ENCODE data around the gene RBM18. TPM values are rescaled to one million over a fixed set of nuclear protein-coding genes. Genes with fewer than 3 reads are reported as not detected.

RBM18 gene
- total RNA-seq, 1 experiment from 2014 or later, result 30.8 TPM

DNA sequence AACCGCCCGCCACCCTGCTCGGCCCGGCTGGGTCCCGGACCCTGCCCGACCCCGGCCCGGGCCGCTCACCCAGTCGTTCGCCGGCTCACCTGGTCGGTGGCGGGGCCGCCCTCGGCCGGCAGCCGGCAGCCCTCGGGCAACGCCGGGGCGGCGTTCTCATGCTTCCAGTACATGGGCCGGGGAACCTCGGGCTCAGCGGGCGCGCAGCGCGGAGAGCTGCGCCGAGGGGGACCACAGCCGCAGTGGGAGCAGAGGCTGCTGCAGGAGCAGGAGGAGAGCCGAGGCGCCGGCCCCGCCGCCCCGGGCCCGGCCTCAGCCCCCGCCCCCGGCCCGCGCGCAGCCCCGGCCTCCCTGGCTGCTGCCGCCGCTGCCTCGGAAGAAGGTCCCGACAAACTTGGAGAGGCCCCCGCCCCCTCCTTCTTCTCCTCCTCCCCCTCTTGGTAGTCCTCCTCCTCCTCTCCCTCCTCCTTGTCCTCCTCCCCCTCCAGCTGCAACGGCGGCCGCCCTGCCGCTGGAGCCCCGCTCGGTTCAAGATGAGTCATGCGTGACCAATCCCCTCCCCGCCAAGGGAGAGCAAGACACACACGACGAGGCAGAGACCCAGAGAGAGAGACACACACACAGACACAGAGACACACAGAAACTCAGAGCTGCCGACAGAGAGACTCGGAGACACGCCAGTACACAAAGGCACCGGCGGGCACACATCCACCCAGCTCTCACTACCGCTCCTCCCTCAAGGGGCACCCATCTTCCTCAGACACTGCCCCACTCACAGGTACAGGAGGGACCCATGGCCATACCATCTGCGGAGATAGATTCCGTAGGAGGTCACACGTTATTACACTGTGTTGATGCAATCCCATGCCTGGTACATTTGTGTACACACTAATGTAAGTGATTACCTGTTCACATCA is 35.8 kb downstream of the RBM18 start, which contains the start of gene LHX6:
Gene LHX6 (minus strand): TSS at position 390 of the 917 bp plus-strand sequence. CDS start 217 bp downstream, at position 173.
- peaks cover 97% of the 10 kb centered on the region for H3K27me3 ChIP-seq (replicated peaks; ENCODE audit: insufficient read depth, low read depth, low read length, poor library complexity)
- no peaks in the 10 kb centered on the region for H3K9me3 ChIP-seq (ENCODE audit: low read depth, low read length, poor library complexity, severe bottlenecking)
- peak; percentile 98 for TF ChIP-seq EZH2 (IDR thresholded peaks at IDR 0.05; ENCODE audit: borderline replicate concordance, low read depth, low read length, poor library complexity, severe bottlenecking)
- TF ChIP-seq, protein P1, sequence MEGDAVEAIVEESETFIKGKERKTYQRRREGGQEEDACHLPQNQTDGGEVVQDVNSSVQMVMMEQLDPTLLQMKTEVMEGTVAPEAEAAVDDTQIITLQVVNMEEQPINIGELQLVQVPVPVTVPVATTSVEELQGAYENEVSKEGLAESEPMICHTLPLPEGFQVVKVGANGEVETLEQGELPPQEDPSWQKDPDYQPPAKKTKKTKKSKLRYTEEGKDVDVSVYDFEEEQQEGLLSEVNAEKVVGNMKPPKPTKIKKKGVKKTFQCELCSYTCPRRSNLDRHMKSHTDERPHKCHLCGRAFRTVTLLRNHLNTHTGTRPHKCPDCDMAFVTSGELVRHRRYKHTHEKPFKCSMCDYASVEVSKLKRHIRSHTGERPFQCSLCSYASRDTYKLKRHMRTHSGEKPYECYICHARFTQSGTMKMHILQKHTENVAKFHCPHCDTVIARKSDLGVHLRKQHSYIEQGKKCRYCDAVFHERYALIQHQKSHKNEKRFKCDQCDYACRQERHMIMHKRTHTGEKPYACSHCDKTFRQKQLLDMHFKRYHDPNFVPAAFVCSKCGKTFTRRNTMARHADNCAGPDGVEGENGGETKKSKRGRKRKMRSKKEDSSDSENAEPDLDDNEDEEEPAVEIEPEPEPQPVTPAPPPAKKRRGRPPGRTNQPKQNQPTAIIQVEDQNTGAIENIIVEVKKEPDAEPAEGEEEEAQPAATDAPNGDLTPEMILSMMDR (conservative IDR thresholded peaks at IDR 0.05; ENCODE audit: low read depth, low read length), result no peak
- no peaks in the 10 kb centered on the region for H3K36me3 ChIP-seq (ENCODE audit: insufficient read depth, low read length, poor library complexity, severe bottlenecking)
- CTCF ChIA-PET, result no interaction called here
- H3K27ac ChIP-seq (ENCODE audit: low read depth, low read length, poor library complexity, severe bottlenecking), result no peak within 1 kb of the TSS
- POLR2A ChIA-PET (ENCODE audit: low non-redundant PET), result interaction anchor here (0.6 kb wide), 1 partner anchor 1733 kb away, joined by 3 read pairs; no protein-coding TSS in a partner anchor
- intact Hi-C loops (cut with micrococcal nuclease; ENCODE audit: unreplicated experiment), result no loop called here
- DNase-seq (ENCODE audit: low spot score), result no peak
- BruUV-seq (replicated peaks), result no TSS peak
- peak within 1 kb of the TSS; percentile 41 for H3K4me3 ChIP-seq (ENCODE audit: low read depth, low read length, poor library complexity, severe bottlenecking)
- no peaks in the 10 kb centered on the region for H3K4me1 ChIP-seq (ENCODE audit: insufficient read depth, low read length, poor library complexity, severe bottlenecking)

DNA sequence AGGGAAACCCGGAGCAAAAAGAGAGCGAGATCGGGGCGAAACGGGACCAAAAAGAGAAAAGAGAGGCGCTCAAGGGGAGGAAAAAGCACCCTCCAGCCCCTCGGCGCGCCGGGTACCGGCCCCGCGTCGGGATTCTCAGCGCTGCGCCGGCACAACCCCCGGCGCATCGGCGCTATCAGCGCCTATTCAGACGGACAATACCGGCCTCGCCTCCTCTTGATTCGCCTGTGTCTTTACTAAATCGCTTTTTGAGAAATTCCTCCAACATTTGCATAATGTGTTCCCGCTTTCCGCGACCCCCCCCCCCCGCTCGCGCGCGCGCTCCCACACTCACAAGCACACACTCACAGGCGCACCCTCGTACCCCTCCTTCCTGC is 36.5 kb downstream of the RBM18 start:
- no peaks in the 10 kb centered on the region for H3K9me3 ChIP-seq (ENCODE audit: low read depth, low read length, poor library complexity, severe bottlenecking)
- POLR2A ChIA-PET (ENCODE audit: low non-redundant PET), result no interaction called here
- no peaks in the 10 kb centered on the region for H3K36me3 ChIP-seq (ENCODE audit: insufficient read depth, low read length, poor library complexity, severe bottlenecking)
- H3K4me1 ChIP-seq (ENCODE audit: insufficient read depth, low read length, poor library complexity, severe bottlenecking), result no peaks in the 10 kb centered on the region
- H3K27me3 ChIP-seq (replicated peaks; ENCODE audit: insufficient read depth, low read depth, low read length, poor library complexity), result peaks cover 97% of the 10 kb centered on the region
- H3K27ac ChIP-seq (ENCODE audit: low read depth, low read length, poor library complexity, severe bottlenecking), result no peak overlapping the region
- CTCF ChIA-PET, result no interaction called here
- intact Hi-C loops (cut with micrococcal nuclease; ENCODE audit: unreplicated experiment), result no loop called here
- DNase-seq (ENCODE audit: low spot score), result no peak
- H3K4me3 ChIP-seq (ENCODE audit: low read depth, low read length, poor library complexity, severe bottlenecking), result peak overlapping the region; percentile 41
- no TSS peak for BruUV-seq (replicated peaks)
- TF ChIP-seq, protein P1 (conservative IDR thresholded peaks at IDR 0.05; ENCODE audit: low read depth, low read length), result no peak
- no peak for TF ChIP-seq EZH2 (IDR thresholded peaks at IDR 0.05; ENCODE audit: borderline replicate concordance, low read depth, low read length, poor library complexity, severe bottlenecking)

DNA sequence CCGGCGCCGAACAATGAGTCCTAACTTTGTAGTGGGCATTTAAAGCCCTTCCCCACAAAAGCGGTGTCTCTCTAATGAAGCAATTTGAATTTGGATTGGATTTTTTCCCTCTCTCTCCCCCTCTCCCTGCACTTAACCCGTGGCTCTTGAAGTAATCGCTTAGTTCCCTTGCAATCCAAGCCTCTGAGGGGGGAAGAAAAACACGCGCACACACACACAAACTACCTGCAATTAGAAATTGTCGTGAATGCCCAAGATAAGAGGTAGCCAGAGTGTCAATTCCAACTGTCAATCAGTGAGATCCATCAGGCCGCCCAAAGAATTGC is 37.1 kb downstream of the RBM18 start:
- H3K27me3 ChIP-seq (replicated peaks; ENCODE audit: insufficient read depth, low read depth, low read length, poor library complexity), result peaks cover 98% of the 10 kb centered on the region
- POLR2A ChIA-PET (ENCODE audit: low non-redundant PET), result no interaction called here

More for the DNA sequence above, 37.1 kb downstream of the RBM18 start:
- Histone ChIP-seq H3K27ac (ENCODE audit: low read depth, low read length, poor library complexity, severe bottlenecking) (no peak overlapping the region), H3K4me1 (ENCODE audit: insufficient read depth, low read length, poor library complexity, severe bottlenecking) (no peaks in the 10 kb centered on the region), H3K36me3 (ENCODE audit: insufficient read depth, low read length, poor library complexity, severe bottlenecking) (no peaks in the 10 kb centered on the region), H3K4me3 (ENCODE audit: low read depth, low read length, poor library complexity, severe bottlenecking) (no peak overlapping the region), H3K9me3 (ENCODE audit: low read depth, low read length, poor library complexity, severe bottlenecking) (no peaks in the 10 kb centered on the region)
- CTCF ChIA-PET, result no interaction called here
- no TSS peak for BruUV-seq (replicated peaks)
- intact Hi-C loops (cut with micrococcal nuclease; ENCODE audit: unreplicated experiment), result no loop called here
- DNase-seq (ENCODE audit: low spot score), result no peak
- TF ChIP-seq EZH2 (IDR thresholded peaks at IDR 0.05; ENCODE audit: borderline replicate concordance, low read depth, low read length, poor library complexity, severe bottlenecking), result peak; percentile 27
- TF ChIP-seq, protein P1 (conservative IDR thresholded peaks at IDR 0.05; ENCODE audit: low read depth, low read length), result no peak
